ENCODE measurements around the gene TTYH3.

GRCh38 chr7:2641406-2642393 lies 9.9 kb downstream of the TTYH3 start:
- TF ChIP-seq CTCF (IDR thresholded peaks at IDR 0.05) (no peak), REST (IDR thresholded peaks at IDR 0.05; ENCODE audit: insufficient read depth in 1 of 2, low read depth in 2 of 2, low read length in 1 of 2) (peak in 1 of 2 experiments; percentile 46; a peak in 1 of 4 replicates), POLR2AphosphoS5 (IDR thresholded peaks at IDR 0.05; ENCODE audit: low read depth, low read length) (peak; percentile 51), SIN3A (IDR thresholded peaks at IDR 0.05; ENCODE audit: borderline replicate concordance, insufficient read depth, low read depth, low read length) (peak; percentile 70; the same call in 1 of the 2 replicates), TCF7L2 (IDR thresholded peaks at IDR 0.05; ENCODE audit: low read depth, low read length) (0 out of 2 replicates have a peak, but pooled peaks have one; percentile 68)

Measured in Panc1 (cell line).